Hindlimb muscle (tissue), 1 donor: ENCODE measurements around the gene PCDH11Y. TPM values are rescaled to one million over a fixed set of nuclear protein-coding genes. Genes with fewer than 3 reads are reported as not detected.
"Not testable (repeated sequence)": the region's sequence is repeated elsewhere in the genome, so short reads cannot be mapped to it uniquely, and the experiment has no call there.

Experiments used
- DNase-seq: peaks from one replicate; pipeline ENCODE4 v3.0.0-alpha.2; 2013
- polyA plus RNA-seq: library from polyadenylated mRNA; unstranded; fragments of 120-200 nt; gene quantifications from one replicate; pipeline ENCODE4 v1.2.1, GENCODE V29; 2013; ENCODE audit not compliant: insufficient read length

The PCDH11Y gene, protein sequence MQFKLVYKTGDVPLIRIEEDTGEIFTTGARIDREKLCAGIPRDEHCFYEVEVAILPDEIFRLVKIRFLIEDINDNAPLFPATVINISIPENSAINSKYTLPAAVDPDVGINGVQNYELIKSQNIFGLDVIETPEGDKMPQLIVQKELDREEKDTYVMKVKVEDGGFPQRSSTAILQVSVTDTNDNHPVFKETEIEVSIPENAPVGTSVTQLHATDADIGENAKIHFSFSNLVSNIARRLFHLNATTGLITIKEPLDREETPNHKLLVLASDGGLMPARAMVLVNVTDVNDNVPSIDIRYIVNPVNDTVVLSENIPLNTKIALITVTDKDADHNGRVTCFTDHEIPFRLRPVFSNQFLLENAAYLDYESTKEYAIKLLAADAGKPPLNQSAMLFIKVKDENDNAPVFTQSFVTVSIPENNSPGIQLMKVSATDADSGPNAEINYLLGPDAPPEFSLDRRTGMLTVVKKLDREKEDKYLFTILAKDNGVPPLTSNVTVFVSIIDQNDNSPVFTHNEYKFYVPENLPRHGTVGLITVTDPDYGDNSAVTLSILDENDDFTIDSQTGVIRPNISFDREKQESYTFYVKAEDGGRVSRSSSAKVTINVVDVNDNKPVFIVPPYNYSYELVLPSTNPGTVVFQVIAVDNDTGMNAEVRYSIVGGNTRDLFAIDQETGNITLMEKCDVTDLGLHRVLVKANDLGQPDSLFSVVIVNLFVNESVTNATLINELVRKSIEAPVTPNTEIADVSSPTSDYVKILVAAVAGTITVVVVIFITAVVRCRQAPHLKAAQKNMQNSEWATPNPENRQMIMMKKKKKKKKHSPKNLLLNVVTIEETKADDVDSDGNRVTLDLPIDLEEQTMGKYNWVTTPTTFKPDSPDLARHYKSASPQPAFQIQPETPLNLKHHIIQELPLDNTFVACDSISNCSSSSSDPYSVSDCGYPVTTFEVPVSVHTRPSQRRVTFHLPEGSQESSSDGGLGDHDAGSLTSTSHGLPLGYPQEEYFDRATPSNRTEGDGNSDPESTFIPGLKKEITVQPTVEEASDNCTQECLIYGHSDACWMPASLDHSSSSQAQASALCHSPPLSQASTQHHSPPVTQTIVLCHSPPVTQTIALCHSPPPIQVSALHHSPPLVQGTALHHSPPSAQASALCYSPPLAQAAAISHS (N-terminal part only)
- 0.48 TPM for polyA plus RNA-seq

DNA sequence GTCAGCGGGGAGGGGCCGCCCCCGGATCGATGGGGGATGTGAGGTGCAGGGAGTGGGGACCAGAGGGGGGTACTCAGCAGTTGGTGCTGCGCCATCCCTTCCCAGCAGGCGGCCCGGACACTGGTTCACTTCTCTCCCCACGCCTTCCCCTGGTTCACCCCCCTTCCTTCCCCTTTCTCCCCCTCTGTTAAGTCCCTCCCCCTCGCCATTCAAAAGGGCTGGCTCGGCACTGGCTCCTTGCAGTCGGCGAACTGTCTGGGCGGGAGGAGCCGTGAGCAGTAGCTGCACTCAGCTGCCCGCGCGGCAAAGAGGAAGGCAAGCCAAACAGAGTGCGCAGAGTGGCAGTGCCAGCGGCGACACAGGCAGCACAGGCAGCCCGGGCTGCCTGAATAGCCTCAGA is at the start of gene PCDH11Y:
PCDH11Y (plus strand) TSS at position 240 of the 400 bp plus-strand sequence. CDS start 56,804 bp downstream, outside the sequence.
- DNase-seq = not testable (repeated sequence)

DNA sequence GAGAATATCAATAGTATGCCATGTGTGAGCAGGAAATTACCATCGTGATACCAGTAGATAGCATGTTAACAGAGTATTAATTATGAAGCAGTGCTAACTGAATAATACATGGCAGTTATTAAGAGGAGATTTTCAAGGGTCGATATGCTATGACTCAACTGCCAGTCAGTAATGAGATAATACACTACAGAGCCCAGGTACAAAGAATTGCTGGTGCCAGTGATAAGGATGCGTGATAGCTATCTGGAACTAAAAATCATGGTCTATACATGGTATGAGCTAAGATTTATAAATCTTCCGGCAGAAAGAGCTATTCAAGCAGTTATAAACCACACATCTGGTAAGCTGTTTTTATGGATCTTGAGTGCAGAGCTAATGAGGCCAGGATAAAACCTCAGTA is 32.2 kb upstream of the PCDH11Y start:
- not testable (repeated sequence) for DNase-seq

DNA sequence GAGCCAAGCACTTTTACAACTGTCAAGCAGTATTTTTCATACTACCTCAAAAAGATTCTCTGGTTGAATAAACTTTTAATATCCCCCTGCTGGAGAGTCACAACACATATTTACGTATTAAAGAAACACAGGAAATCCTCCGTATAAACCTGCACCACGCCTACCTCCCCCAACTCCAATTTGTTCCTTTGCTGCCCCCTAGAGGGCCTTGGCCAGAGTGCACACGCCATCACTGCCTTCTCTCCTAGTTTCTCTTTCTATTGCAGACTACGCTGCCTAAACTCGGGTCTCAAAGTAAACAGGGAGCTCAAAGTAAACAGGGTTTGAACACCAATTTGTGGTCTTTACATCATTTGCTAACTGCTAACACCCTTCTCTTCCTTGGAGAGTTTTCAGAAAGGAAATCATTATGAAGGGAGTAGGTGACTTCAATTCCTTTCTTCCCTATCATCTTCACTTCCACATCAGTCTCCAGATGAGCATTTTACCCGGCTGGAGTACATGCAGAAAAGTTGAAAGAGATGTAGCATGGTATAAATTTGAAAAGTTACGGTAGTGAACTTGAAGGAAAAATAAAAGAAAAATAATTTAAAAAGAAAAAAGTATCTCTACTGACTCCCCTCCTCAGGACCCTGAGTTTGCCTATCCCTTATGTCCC is 8.2 kb upstream of the PCDH11Y start:
- DNase-seq = not testable (repeated sequence)

DNA sequence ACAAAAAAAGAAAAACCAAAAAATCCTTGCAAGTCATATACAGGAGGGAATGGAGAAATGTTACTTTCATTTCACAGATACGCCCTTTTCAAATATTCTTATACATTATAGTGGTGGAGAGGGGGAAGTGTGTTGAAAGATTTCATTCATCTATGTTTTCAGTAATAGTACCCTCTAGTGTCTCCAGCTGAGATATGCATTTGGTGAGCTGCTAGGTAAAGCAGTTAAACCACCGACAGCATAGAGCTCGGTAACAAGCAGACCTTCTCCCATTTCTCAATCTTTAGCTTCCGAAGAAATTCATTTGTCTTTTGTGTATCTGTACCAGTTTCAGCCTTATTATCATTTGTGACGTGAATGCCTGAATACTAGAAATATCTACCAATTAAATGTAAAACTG is 5.2 kb upstream of the PCDH11Y start:
- DNase-seq = not testable (repeated sequence)

DNA sequence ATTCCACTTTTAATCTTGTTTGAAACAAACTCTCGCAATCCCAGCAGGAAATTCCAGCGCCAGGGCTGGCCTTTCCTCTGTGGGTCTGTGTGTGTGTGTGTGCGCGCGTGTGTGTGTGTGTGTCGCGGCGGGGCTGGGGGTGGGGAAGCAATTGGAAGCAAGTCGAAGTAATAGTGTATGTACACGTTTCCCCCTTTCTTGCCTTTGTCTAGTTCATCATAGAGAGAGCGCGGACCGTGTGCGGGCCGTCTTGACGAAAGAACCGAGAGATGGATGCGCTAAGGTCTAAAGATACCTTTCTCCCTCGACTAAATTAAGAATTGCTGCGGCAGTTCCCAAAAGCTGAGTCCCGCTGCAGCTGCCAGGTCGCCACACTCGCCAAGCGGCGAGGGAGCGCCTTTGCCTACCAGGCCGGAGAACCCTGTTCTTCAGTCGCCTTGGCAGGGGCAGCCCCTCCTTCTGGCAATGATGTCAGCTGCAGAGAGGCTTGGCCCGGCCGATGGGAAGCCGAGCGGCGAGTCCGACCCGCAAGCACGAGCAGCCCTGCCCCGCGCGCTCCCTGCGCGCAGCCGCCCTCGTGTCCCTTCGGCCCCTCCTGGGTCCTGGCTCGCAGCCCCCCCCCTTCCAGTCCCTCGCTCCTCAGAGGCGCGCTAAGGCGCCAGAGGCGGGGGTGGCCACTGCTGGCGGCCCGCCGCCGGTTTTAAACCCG is 2.5 kb downstream of the PCDH11Y start:
- DNase-seq = not testable (repeated sequence)

DNA sequence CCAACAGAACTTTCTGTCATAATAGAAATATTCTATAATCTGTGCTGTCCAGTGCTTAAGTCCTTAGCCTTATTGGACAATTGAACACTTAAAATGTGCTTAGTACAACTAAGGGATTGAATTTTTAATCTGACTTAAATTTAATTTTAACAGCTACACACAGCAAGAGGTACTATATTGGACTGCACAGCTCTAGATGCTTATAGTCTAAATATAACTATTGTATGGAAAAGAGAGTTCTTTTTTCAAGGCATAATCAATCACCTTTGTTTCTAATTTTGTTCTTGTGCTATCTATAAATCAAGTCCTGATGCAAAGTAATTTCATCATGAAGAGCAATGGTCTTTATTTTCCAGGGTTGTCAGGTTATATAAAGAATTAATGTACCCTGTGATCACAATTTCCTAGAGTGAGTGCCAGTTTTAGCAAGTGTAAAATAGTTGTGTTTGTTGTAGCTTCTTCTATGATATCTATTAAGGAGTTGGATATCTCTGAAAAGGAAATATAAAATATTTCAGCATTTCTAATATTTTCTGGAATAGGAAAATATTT is 39.0 kb downstream of the PCDH11Y start:
- DNase-seq = not testable (repeated sequence)

DNA sequence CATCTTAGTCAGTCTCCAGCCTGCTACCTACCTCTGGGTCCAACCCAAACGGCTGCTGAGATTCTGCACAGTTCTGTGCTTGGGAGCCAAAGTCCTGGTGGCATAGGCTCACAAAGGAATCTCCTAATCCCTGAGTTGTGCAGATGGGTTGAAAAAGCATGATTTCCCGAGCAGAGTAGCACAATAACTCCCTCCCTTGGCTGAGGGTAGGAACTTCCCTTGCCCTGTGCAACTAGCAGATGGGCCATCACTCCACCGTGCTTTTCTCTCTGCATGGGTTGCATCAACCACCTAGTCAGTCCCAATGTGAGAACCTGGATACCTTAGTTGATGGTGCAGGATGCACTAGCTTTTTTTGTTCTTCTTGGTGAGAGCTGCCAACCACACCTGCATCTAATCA is 82.9 kb downstream of the PCDH11Y start:
- DNase-seq = not testable (repeated sequence)

DNA sequence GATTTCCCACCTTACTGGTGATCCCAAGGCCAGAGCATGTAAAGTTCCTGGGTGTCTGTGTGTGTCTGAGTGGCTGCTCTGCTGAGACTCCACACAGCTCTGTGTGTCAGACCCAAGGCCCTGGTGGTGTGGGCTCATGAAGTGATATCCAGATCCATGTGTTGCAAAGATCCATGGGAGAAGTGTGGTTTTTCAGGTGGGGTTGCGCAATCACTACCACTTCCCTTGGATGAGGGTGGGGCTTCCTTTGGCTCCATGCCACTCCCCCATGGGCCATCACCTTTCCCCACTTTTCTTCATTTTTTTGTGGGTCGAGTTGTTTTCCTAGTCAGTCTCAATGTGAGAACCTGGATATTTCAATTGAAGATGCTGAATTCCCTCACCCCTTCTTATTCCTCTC is 182.9 kb downstream of the PCDH11Y start:
- not testable (repeated sequence) for DNase-seq

DNA sequence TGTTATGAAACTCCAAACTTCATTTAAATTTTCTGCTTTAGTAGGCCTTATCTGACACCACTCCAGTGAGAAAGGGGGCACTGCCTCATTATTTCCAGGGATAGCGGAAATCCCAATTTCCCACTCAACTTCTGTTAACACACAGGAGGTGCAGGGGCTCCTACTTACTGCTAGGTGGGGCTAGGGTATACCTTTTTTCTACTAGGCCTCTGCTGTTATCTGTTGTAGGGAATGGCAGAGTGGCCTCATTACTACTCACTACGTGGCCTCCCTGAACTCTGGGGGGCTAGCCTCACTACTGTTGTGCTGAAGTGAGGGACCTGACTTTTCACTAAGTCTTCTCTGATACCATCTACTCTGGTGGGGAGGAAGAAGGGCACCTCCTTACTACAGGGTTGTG is 215.0 kb downstream of the PCDH11Y start:
- DNase-seq = not testable (repeated sequence)

DNA sequence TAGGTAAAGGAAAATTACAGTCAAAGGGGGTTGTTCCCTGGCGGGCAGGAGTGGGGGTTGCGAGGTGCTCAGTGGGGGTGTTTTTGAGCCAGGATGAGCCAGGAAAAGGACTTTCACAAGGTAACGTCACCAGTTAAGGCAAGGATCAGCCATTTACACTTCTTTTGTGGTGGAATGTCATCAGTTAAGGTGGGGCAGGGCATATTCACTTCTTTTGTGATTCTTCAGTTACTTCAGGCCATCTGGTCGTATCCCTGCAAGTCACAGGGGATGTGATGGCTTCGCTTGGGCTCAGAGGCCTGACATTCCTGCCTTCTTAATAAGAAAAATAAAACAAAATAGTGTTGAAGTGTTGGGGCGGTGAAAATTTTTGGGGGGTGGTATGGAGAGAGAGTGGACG is 324.8 kb downstream of the PCDH11Y start:
- DNase-seq = not testable (repeated sequence)

DNA sequence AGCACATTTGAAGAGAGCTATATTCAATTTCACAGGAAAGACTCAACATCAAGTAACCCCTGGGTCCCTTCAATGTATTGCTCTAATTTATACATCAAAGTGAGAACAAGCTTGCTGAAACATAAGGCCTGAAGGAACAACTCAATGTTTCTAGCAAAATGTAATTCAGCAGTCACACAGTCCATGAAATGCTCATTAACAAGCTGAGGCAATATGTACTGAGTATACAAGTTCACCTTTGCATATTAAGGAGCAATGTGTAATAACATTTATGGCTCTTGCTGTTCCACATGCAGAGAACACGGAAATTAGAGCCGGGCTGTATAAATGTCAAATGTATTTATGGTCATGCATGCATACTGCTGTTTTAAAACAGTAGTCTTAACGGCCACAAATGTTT is 342.1 kb downstream of the PCDH11Y start:
- not testable (repeated sequence) for DNase-seq

DNA sequence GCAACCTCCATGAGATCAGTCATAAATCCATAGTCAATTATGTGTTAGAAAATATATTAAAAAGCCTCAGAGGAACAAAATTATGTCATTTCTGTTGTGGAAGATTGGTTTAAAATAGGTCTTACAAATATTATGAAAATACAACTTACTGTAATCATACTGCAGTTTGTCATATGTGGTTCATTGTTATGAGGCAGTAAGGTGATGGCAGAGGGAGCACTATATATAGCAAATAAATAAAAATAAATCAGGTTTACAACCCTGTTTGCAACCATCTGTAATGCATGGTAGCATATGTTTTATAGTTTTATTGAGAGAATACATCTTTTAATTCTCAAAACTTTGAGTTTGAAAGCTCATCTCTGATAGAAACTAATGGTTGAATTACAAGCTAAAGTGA is 543.6 kb downstream of the PCDH11Y start:
- DNase-seq = not testable (repeated sequence)

DNA sequence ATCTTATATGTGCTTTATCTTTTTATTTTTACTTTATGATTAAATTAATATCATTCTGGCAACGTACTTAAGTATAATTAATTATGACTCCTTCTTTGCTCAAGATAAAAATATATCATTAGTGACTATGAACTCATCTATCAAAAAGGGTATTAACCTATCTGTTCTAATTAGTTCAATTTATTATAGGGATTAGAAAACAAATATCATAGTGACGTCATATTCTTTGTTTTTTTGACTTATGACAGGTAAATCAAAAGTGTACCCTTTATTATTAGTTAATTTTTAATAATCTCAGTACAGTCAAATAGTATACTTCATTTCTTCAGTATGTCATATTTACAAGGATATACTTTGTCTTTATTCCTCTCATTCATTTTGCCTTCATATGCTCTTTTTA is 638.5 kb downstream of the PCDH11Y start:
- not testable (repeated sequence) for DNase-seq

DNA sequence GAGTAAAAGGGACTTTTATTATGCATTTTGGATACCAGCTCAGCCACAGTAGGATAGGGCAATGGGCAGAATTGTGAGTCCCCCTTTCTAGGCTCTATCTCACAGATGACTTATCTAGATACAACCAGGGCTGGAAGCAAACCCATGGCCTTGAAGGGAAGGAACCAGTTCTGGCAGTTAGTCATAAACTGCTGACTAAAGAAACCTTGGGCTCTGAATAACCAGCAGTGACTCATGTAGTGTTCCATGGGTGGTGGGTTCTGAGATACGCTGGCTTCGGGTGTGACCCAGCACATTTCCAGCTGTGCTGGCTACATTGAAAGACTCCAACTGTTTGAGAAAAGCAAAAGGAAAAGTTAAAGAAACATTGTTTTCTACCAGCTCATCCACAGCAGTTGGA is 679.2 kb downstream of the PCDH11Y start:
- not testable (repeated sequence) for DNase-seq

DNA sequence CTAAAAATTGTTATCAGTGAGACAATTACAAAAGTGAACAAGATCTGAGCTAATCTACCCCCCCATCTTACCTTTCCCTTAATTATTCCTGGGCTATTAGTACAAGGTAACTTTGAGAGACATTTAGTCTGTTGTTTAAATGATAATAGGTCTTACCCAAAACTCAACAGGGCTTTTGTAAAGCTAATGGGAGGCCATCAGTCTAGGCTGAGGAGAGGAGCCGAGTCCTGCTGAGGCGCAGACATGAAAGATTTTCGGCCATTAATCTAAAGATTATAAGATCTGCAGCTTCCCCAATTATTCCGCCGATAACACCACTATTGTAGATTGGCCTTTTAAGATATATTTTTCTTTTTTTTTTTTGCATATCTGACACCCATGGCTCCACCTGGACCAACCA is 708.6 kb downstream of the PCDH11Y start:
- DNase-seq = not testable (repeated sequence)

DNA sequence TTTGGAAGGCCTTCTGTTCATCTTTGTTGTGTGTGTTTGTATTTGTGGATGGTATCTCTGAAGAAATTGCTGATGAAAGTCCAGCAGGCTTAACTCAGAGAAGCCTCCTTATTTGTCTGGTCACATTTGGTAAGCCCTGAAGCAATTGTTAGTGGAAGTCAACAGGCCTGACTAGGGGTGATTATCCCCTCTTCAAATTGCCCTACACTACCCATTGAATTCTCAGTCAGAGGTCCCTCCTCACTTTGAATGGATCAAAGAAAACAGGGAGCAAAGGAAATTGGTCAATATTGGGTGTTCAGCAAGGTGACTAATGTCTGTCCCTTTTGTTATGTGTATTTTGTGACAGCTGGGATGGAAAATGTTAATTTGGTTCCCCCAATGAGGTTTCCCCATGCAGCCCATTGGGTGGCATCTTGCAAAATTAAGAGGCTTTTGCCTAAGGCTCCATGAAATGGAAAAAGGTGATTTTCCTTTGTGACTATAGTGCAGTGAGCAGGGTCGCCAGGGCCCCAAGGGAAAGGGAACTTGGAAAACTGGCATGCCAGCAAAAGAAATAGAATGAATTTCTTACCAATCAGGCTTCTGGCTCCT is 709.8 kb downstream of the PCDH11Y start:
- not testable (repeated sequence) for DNase-seq

DNA sequence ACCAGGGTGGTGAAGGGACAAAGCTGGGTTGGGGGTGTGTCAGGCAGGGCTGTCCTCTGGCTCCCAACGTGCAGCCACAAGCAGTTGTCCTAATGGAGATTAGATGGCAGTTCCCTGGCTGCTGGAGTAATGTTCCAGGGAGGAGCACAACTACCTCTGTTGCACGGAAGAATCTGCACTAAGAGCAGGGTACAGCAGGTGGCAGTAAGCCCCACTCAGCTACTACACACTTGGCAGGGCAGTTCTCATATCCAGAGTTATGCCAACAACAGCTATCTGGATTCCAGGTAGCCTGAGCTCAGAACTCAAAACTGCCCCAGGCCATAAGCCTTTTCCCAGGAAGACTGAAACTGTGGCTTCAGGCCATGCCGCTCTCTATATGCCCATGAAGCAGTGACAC is 761.3 kb downstream of the PCDH11Y start:
- DNase-seq = not testable (repeated sequence)

DNA sequence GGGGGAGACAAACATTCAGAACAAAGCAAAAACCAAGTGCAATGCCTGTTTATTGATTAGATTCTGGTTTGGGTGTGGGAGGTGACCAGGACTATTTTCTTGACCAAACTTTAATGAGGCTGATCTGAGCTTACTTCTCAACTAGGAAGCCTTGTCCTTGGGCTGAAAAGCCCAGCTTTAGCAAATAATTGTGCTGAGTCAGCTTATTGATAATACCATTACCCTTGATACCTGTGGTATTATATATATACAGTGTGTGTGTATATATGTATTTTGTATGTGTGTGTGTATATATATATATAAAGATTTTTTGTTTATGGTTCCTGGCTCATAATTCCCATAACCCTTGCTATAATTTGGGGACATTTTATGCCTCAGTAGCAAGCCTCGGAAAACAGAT is 776.4 kb downstream of the PCDH11Y start:
- DNase-seq = not testable (repeated sequence)
